WTC11 (cell line): Measurements from ENCODE around the gene BAIAP2L1. TPM values are rescaled to one million over a fixed set of nuclear protein-coding genes. Genes with fewer than 3 reads are reported as not detected.

Experiments used
- ATAC-seq: fragments of 200-7000 bp; cut with Tn5 transposase; 2 replicates; pipeline ENCODE4 v1.10.0; 2021; ENCODE audit warnings: mild to moderate bottlenecking, moderate library complexity
- CTCF ChIA-PET: fragments of 300-600 bp; sonication (Branson Sonifier 250); formaldehyde crosslinking; loops from one replicate; lab custom pipeline; 2021; ENCODE audit warnings: antibody characterized with exemption; lab: Charles Lee
- POLR2A ChIA-PET: fragments of 350-600 bp; sonication (Branson Sonifier 250); formaldehyde crosslinking; loops from one replicate; lab custom pipeline; 2021; ENCODE audit warnings: antibody characterized with exemption; lab: Charles Lee
- DNase-seq: peaks from one replicate; pipeline ENCODE4 v3.0.0; 2021; ENCODE audit warnings: low spot score
- H3K27ac Mint-ChIP-seq: 2 replicates; pipeline ENCODE4 v1.8.0; 2021; ENCODE audit warnings: mixed read lengths
- H3K27me3 Mint-ChIP-seq: 2 replicates; pipeline ENCODE4 v1.8.0; 2021; ENCODE audit warnings: low read depth, mild to moderate bottlenecking, moderate library complexity, mixed read lengths
- H3K36me3 Mint-ChIP-seq: 2 replicates; pipeline ENCODE4 v1.8.0; 2021; ENCODE audit warnings: mixed read lengths
- H3K4me1 Mint-ChIP-seq: 2 replicates; pipeline ENCODE4 v1.8.0; 2022; ENCODE audit warnings: mixed read lengths
- H3K4me3 Mint-ChIP-seq: 2 replicates; pipeline ENCODE4 v1.8.0; 2021; ENCODE audit warnings: mild to moderate bottlenecking, moderate library complexity, mixed read lengths
- H3K9me3 Mint-ChIP-seq: 2 replicates; pipeline ENCODE4 v1.8.0; 2021; ENCODE audit warnings: mixed read lengths
- E2F1 ChIP-seq: sonication (generic); formaldehyde crosslinking; IDR thresholded peaks from 2 replicates; pipeline ENCODE4 v1.8.0; 2022; ENCODE audit warnings: mild to moderate bottlenecking, missing genetic modification reagents
- E2F4 ChIP-seq: sonication (generic); formaldehyde crosslinking; IDR thresholded peaks from 2 replicates; pipeline ENCODE4 v1.8.1; 2022; ENCODE audit warnings: low read depth, mild to moderate bottlenecking, moderate library complexity, missing genetic modification reagents, borderline replicate concordance
- EMX1 ChIP-seq: fragments of 250-450 bp; sonication (Bioruptor Pico); IDR thresholded peaks from 2 replicates; pipeline ENCODE4 v1.8.0; 2021; ENCODE audit warnings: mild to moderate bottlenecking
- ERG ChIP-seq: fragments of 250-450 bp; sonication (Bioruptor Pico); IDR thresholded peaks from 2 replicates; pipeline ENCODE4 v1.8.0; 2021; ENCODE audit warnings: mild to moderate bottlenecking
- ETV6 ChIP-seq: sonication (generic); formaldehyde crosslinking; IDR thresholded peaks from 2 replicates; pipeline ENCODE4 v1.8.1; 2022; ENCODE audit warnings: mild to moderate bottlenecking, missing genetic modification reagents
- FOXP1 ChIP-seq: sonication (generic); formaldehyde crosslinking; IDR thresholded peaks from 2 replicates; pipeline ENCODE4 v1.8.0; 2022; ENCODE audit warnings: missing genetic modification reagents, mild to moderate bottlenecking, moderate library complexity, borderline replicate concordance
- GRHL2 ChIP-seq: fragments of 250-450 bp; sonication (Bioruptor Pico); IDR thresholded peaks from 2 replicates; pipeline ENCODE4 v1.8.0; 2022; ENCODE audit warnings: mild to moderate bottlenecking, moderate library complexity; ENCODE audit not compliant: insufficient replicate concordance, severe bottlenecking
- GTF2I ChIP-seq: fragments of 250-450 bp; sonication (Bioruptor Pico); conservative IDR thresholded peaks from 2 replicates; pipeline ENCODE4 v1.4.0; 2021; ENCODE audit warnings: mild to moderate bottlenecking
- HMGXB4 ChIP-seq: sonication (generic); formaldehyde crosslinking; IDR thresholded peaks from 2 replicates; pipeline ENCODE4 v1.8.1; 2023; ENCODE audit warnings: mild to moderate bottlenecking, moderate library complexity, missing genetic modification reagents
- MAX ChIP-seq: sonication (generic); formaldehyde crosslinking; IDR thresholded peaks from 2 replicates; pipeline ENCODE4 v1.8.0; 2022; ENCODE audit warnings: mild to moderate bottlenecking, missing genetic modification reagents
- NFE2L1 ChIP-seq: sonication (generic); formaldehyde crosslinking; IDR thresholded peaks from 2 replicates; pipeline ENCODE4 v1.8.1; 2023; ENCODE audit warnings: missing genetic modification reagents
- NR2C2 ChIP-seq: sonication (generic); formaldehyde crosslinking; IDR thresholded peaks from 2 replicates; pipeline ENCODE4 v1.8.0; 2022; ENCODE audit warnings: mild to moderate bottlenecking, missing genetic modification reagents
- NR3C1 ChIP-seq: sonication (generic); formaldehyde crosslinking; conservative IDR thresholded peaks from 2 replicates; pipeline ENCODE4 v1.8.1; 2023; ENCODE audit warnings: low read depth, mild to moderate bottlenecking, missing genetic modification reagents
- PRDM15 ChIP-seq: sonication (generic); formaldehyde crosslinking; IDR thresholded peaks from 2 replicates; pipeline ENCODE4 v1.8.0; 2022; ENCODE audit warnings: missing genetic modification reagents
- PRRX2 ChIP-seq: fragments of 250-450 bp; sonication (Bioruptor Pico); IDR thresholded peaks from 2 replicates; pipeline ENCODE4 v1.8.0; 2021; ENCODE audit warnings: mild to moderate bottlenecking
- RORB ChIP-seq: fragments of 250-450 bp; sonication (Bioruptor Pico); IDR thresholded peaks from 2 replicates; pipeline ENCODE4 v1.9.0; 2021; ENCODE audit warnings: mild to moderate bottlenecking
- TEAD1 ChIP-seq: sonication (generic); formaldehyde crosslinking; IDR thresholded peaks from 2 replicates; pipeline ENCODE4 v1.8.0; 2022; ENCODE audit warnings: mild to moderate bottlenecking, missing genetic modification reagents
- USF2 ChIP-seq: sonication (generic); formaldehyde crosslinking; IDR thresholded peaks from 2 replicates; pipeline ENCODE4 v1.8.1; 2023; ENCODE audit warnings: mild to moderate bottlenecking, missing genetic modification reagents, moderate library complexity
- ZNF138 ChIP-seq: sonication (generic); formaldehyde crosslinking; conservative IDR thresholded peaks from 2 replicates; pipeline ENCODE4 v1.8.1; 2022; ENCODE audit warnings: mild to moderate bottlenecking, moderate library complexity, missing genetic modification reagents
- ZNF232 ChIP-seq: sonication (generic); formaldehyde crosslinking; IDR thresholded peaks from 2 replicates; pipeline ENCODE4 v1.8.0; 2022; ENCODE audit warnings: mild to moderate bottlenecking, missing genetic modification reagents
- ZNF281 ChIP-seq: sonication (generic); formaldehyde crosslinking; IDR thresholded peaks from 2 replicates; pipeline ENCODE4 v1.8.0; 2023; ENCODE audit warnings: mild to moderate bottlenecking, missing genetic modification reagents
- ZNF423 ChIP-seq: fragments of 250-450 bp; sonication (Bioruptor Pico); IDR thresholded peaks from 2 replicates; pipeline ENCODE4 v2.1.2; 2022; ENCODE audit warnings: mild to moderate bottlenecking, moderate library complexity
- ZNF512 ChIP-seq: sonication (generic); formaldehyde crosslinking; IDR thresholded peaks from 2 replicates; pipeline ENCODE4 v1.8.1; 2022; ENCODE audit warnings: missing genetic modification reagents, borderline replicate concordance
- total RNA-seq: library from RNA; stranded (reverse); gene quantifications from 3 replicates; pipeline ENCODE4 v1.2.3, GENCODE V29; 2021

Gene BAIAP2L1
- total RNA-seq, 1 experiment from 2014 or later: 37.5 TPM

- H3K4me3 Mint-ChIP-seq: no peak overlapping the region
- ATAC-seq: no peak
- peaks cover 5% of the 10 kb centered on the region; the same call in 1 of the 2 replicates for H3K36me3 Mint-ChIP-seq
- H3K4me1 Mint-ChIP-seq: peaks cover 20% of the 10 kb centered on the region
- ChIA-PET POLR2A (no interaction called here), CTCF (no interaction called here)
- no peak overlapping the region for H3K27ac Mint-ChIP-seq
- no peak for DNase-seq
- H3K27me3 Mint-ChIP-seq: no peaks in the 10 kb centered on the region; the same call in 1 of the 2 replicates
- TF ChIP-seq PRRX2 (no peak), NFE2L1 (CRISPR knock-in tag) (no peak), HMGXB4 (CRISPR knock-in tag) (no peak), RORB (no peak), ZNF512 (CRISPR knock-in tag) (no peak), EMX1 (CRISPR knock-in tag) (no peak), ZNF281 (CRISPR knock-in tag) (no peak), FOXP1 (CRISPR knock-in tag) (no peak), ERG (no peak), ETV6 (no peak), MAX (CRISPR knock-in tag) (no peak), ZNF138 (CRISPR knock-in tag) (no peak), USF2 (no peak), TEAD1 (no peak), GRHL2 (no peak), GTF2I (no peak)
- no peaks in the 10 kb centered on the region for H3K9me3 Mint-ChIP-seq
Measured at GRCh38 chr7:98278936-98279335, 122.0 kb downstream of the BAIAP2L1 start.

GRCh38 chr7:98278408-98278807, 122.5 kb downstream of the BAIAP2L1 start:
- no peaks in the 10 kb centered on the region for H3K9me3 Mint-ChIP-seq
- no peak overlapping the region for H3K4me3 Mint-ChIP-seq
- ATAC-seq (no peak), DNase-seq (no peak)
- H3K27ac Mint-ChIP-seq: no peak overlapping the region
- CTCF ChIA-PET: no interaction called here
- POLR2A ChIA-PET: no interaction called here
- peaks cover 17% of the 10 kb centered on the region for H3K4me1 Mint-ChIP-seq
- H3K36me3 Mint-ChIP-seq: peaks cover 5% of the 10 kb centered on the region; the same call in 1 of the 2 replicates
- no peaks in the 10 kb centered on the region; the same call in 1 of the 2 replicates for H3K27me3 Mint-ChIP-seq
- TF ChIP-seq NR3C1 (CRISPR knock-in tag): no peak
- no peak for TF ChIP-seq E2F1 (CRISPR knock-in tag)
- no peak for TF ChIP-seq FOXP1 (CRISPR knock-in tag)
- TF ChIP-seq ZNF423 (CRISPR knock-in tag): no peak
- TF ChIP-seq E2F4: no peak
- TF ChIP-seq NR2C2 (CRISPR knock-in tag): no peak
- no peak for TF ChIP-seq ETV6
- TF ChIP-seq PRDM15: no peak
- TF ChIP-seq ZNF232: no peak
